ENCODE measurements around the gene TDRD6.
A peak's percentile ranks its signal among the peaks of the same experiment; 100 is the strongest.
"Not testable (repeated sequence)": the region's sequence is repeated elsewhere in the genome, so short reads cannot be mapped to it uniquely, and the experiment has no call there.

Gene TDRD6, protein sequence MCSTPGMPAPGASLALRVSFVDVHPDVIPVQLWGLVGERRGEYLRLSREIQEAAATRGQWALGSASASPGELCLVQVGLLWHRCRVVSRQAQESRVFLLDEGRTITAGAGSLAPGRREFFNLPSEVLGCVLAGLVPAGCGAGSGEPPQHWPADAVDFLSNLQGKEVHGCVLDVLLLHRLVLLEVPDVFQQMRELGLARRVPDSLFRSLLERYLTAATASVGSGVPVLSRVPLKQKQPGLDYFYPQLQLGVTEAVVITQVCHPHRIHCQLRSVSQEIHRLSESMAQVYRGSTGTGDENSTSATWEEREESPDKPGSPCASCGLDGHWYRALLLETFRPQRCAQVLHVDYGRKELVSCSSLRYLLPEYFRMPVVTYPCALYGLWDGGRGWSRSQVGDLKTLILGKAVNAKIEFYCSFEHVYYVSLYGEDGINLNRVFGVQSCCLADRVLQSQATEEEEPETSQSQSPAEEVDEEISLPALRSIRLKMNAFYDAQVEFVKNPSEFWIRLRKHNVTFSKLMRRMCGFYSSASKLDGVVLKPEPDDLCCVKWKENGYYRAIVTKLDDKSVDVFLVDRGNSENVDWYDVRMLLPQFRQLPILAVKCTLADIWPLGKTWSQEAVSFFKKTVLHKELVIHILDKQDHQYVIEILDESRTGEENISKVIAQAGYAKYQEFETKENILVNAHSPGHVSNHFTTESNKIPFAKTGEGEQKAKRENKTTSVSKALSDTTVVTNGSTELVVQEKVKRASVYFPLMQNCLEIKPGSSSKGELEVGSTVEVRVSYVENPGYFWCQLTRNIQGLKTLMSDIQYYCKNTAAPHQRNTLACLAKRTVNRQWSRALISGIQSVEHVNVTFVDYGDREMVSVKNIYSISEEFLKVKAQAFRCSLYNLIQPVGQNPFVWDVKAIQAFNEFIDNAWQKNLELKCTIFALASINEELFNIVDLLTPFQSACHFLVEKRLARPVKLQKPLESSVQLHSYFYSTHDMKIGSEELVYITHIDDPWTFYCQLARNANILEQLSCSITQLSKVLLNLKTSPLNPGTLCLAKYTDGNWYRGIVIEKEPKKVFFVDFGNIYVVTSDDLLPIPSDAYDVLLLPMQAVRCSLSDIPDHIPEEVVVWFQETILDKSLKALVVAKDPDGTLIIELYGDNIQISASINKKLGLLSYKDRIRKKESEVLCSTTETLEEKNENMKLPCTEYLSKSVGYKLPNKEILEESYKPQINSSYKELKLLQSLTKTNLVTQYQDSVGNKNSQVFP (N-terminal part only)

GRCh38 chr6:46687619-46688097, at the start of gene TDRD6:
TDRD6 (plus strand) TSS chr6:46687885; CDS start chr6:46688129, 244 bp downstream.
- DNase-seq = no peak

DNA sequence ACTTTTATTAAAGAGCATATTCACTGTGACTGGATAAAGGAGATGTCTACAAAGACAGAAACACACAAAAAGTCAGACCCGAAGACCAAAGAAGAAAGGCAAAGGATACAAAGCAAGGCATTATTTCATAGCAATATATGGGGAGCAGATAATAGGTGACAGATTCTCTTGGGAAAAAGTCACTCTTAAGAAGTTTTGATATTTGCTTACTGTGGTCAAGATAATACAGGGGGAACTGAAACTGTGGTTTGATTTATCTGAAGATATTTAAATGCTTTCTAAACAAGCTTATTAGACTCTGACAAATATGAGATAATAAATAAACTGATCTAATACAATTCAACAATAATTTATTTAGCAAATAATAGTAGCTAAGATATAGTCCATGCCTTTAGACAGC, 49.8 kb upstream of the TDRD6 start:
- DNase-seq = no peak

DNA sequence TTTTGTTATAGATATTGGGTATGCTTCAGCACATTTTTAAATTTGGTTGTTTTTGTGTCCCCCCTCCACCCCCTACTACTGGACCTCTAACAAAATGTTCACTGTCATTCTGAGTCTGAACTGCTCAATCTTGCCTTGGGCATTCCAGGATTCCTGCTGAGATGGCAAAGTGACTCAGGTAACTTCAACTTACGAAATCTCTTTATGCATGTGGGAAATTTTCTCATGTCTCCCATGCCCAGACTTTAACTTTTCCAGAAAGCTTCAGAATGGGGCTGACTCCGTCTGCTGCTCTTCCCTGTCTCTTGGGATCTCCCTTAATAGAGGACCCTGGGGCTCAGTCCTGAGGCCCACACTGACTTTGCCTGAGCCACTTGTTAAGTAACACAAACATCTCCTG, 49.0 kb upstream of the TDRD6 start:
- no peak for DNase-seq

GRCh38 chr6:46642928-46643751, 44.5 kb upstream of the TDRD6 start:
- DNase-seq = no peak

GRCh38 chr6:46645265-46645664, 42.4 kb upstream of the TDRD6 start:
- DNase-seq = no peak

DNA sequence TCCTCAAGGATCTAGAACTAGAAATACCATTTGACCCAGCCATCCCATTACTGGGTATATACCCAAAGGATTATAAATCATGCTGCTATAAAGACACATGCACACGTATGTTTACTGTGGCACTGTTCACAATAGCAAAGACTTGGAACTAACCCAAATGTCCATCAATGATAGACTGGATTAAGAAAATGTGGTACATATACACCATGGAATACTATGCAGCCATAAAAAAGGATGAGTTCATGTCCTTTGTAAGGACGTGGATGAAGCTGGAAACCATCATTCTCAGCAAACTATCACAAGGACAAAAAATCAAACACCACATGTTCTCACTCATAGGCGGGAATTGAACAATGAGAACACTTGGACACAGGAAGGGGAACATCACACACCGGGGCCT, 39.6 kb upstream of the TDRD6 start:
- not testable (repeated sequence) for DNase-seq

- no peak for DNase-seq
These were observed 38.7 kb upstream of the TDRD6 start for GRCh38 chr6:46648869-46649492.

- DNase-seq = no peak
These were observed 36.7 kb upstream of the TDRD6 start for GRCh38 chr6:46651006-46651405.

GRCh38 chr6:46651816-46652215, 35.9 kb upstream of the TDRD6 start:
- DNase-seq = no peak

DNA sequence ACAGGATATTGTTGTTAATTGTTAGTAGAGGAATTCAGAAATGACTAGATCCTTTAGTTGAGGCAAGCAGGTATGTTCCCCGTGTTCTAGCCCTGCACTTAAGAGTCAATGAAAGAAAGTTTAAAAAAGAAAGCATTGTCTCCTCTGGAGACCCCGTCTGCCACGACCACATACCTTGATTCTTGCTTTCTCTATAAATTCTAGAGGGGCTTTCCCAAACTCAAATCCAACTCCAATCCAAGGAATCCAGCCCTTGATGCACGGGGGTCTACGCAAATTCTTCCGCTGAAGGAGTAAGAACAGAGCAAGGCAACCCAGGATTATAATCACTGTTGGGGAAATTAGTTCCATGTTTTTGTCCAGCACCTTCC, 35.5 kb upstream of the TDRD6 start:
- no peak for DNase-seq

GRCh38 chr6:46652603-46653438, 34.9 kb upstream of the TDRD6 start, which contains the start of the genes CYP39A1 and SLC25A27:
CYP39A1 (minus strand) TSS chr6:46652818; CDS start chr6:46652582, 236 bp downstream.
SLC25A27 (plus strand) TSS chr6:46652975; CDS start chr6:46653193, 218 bp downstream.
- DNase-seq = peak; percentile 64

DNA sequence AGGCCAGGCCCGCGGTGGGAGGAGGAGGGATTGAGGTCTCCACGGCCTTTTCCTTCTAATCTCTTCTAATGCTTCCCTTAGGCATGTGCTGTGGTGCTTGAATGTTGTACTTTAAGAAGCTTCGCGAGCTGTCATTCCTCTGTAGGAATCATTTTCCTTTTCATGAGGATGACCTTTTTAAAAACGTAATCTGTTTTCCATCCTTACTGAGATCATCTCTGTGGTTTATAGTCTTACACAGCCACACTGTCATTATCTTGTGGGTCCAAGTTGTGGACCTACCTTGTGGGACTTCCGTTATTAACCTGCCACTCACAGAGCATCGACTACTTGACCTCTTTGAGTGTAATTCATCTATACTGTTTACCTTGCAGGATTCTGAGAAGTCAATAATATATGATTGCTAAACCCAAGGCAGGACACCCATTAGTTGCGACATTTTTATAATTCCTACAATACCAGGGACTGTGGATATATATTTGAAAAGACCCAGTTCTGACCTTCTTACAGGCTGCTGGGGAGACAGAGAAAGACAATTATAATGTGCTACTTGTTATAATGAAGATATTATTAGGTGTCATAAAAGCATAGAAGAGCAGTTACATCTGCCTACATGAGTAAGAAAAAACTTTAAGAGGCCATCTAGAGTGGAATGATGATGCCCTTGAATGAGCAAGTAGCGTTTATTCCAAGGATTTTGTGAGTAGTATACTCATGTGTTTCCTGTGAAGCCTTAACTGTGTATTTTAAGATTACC, 34.1 kb upstream of the TDRD6 start:
- no peak for DNase-seq

DNA sequence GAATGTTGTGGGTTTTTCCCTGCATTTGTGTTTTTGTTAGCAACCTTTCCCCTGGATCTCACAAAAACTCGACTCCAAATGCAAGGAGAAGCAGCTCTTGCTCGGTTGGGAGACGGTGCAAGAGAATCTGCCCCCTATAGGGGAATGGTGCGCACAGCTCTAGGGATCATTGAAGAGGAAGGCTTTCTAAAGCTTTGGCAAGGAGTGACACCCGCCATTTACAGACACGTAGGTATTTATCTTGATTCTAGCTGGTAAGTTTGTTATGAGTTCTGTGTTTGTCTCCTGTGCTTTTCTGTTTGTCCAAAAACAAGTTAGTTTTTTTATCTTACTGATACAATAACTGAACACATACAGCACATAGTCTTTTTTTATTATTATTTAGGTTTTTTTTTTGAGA, 31.9 kb upstream of the TDRD6 start:
- DNase-seq = no peak

DNA sequence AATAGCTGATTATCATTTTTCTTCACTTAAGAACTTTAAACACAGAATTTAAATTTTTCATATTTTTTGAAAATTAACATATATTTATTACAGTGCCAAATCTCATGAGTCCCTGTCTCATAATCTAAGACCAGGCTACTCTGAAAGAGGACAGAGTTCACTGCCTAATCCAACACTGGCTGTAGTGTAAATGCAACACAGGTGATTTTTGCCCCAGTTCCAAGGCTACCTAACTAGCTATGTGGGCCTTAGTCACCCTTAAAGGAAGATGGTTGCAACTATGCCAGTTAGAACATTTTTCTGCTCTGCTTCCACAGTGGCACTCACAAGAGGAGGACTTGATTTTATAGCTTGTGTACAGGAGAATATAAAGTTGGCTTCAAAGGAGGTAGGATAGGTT, 30.0 kb upstream of the TDRD6 start:
- DNase-seq = no peak

DNA sequence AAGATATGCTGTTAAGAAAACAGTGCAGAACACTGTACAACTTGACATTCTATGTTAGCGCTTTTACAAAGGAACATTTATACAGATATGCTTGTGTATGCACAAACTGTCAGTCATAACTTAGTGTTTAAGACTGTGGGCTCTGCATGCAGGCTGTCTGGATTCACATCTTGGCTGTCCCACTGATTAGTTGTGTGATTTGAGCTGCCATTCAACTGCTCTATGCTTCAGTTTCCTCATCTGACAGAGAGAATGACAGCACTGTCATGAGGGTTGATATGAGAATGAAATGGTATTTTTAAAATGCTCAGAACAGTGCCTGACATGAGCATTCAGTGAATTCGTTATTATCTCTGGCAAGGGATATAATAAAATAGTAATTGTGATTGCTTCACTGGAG, 26.2 kb upstream of the TDRD6 start:
- DNase-seq = no peak

DNA sequence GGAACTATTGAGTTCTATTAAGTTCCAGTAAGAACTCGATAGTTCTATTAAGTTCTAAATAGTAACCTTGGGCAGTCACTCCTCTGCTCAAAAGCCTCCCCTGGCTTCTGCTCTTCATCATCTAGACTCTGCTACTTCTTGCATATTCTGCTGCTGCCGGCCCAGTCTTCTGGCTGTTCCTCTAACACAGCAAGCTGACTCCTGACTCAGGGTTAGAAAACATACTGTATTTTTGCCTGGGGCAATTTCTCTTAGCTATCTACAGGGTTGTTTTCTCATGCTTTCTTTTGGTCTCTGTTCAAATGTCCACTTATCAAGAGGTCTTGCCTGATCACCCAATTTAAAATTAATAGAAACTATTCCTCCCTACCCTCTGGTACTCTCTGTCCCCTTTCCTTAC, 20.3 kb upstream of the TDRD6 start:
- DNase-seq = no peak

- DNase-seq = no peak
These were observed 13.3 kb upstream of the TDRD6 start for GRCh38 chr6:46674410-46674809.

DNA sequence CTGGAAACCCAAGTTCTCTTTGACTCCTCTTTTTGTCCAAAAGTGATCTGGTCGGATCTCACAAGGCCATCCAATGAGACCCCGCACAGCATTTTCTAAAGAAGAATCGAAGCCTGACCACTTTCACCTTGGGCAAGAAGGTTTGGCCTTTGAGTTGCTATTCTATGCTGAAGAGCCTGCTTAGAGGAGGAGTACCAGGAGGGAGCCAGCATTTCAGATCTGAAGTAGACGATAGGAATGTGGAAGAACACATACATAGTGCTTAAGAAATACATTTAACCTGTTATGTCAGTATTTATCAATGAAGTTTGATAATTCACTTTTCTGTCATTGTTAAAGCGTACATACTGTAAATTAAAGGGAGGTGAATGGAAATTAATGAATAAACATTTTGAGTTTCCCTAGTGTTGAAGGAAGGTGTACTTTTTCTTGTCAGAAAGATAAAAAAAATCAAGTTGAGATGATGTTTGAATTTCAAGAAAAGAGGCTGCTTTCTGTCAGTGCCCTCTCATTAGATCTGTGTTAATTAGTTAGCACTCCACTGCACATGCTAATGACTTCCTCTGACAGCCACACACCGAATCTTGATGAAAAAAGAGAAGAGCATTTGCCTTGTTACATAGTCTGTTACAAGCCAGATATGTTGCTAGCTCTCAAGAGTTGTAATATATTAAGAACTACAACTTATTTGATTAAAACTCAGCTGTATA, 10.9 kb upstream of the TDRD6 start:
- DNase-seq = no peak

- DNase-seq = no peak
These were observed 10.4 kb upstream of the TDRD6 start for GRCh38 chr6:46677314-46677654.

All from activated CD4-positive, alpha-beta T cell treated with anti-CD3 and anti-CD28 coated beads, Interleukin-2, amount 50 U/mL, for 4 hours (primary cell).